ENCODE measurements around the gene CLTA. TPM values are rescaled to one million over a fixed set of nuclear protein-coding genes. Genes with fewer than 3 reads are reported as not detected.
A peak's percentile ranks its signal among the peaks of the same experiment; 100 is the strongest.
"Not testable (repeated sequence)": the region's sequence is repeated elsewhere in the genome, so short reads cannot be mapped to it uniquely, and the experiment has no call there.

Gene CLTA
- total RNA-seq, 1 donor from 2014 or later, result 175 TPM

DNA sequence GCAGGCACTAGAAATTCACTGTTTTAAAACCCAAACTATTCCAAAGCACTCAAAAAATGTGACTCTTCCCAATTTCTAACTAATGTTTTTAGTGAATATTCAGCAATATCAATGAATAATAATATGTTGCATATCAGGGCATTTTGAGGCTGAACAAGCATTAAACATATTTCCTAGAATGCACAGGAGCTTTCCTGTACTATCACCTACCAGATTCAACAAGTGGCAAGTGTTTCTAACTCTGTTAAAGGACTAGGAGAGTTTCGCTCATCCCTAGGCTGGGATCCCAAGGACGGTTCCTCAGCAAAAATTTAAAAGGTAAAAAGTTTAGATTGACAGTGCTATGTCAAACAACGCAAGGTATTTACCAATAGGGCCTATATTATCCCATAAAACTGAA lies 46.5 kb downstream of the CLTA start:
- no peaks in the 10 kb centered on the region for H3K9me3 Mint-ChIP-seq
- H3K27me3 Mint-ChIP-seq (ENCODE audit: insufficient read depth), result no peaks in the 10 kb centered on the region
- peaks cover 8% of the 10 kb centered on the region for H3K4me1 Mint-ChIP-seq (ENCODE audit: low read depth)
- no peak overlapping the region for H3K4me3 Mint-ChIP-seq
- peaks cover 47% of the 10 kb centered on the region for H3K36me3 Mint-ChIP-seq (ENCODE audit: low read depth)
- no peak for DNase-seq (ENCODE audit: low spot score)
- intact Hi-C loops (cut with micrococcal nuclease), result no loop called here
- no peak overlapping the region for H3K27ac Mint-ChIP-seq

- not testable (repeated sequence) for DNase-seq (ENCODE audit: low spot score); H3K27me3 Mint-ChIP-seq (ENCODE audit: insufficient read depth); H3K4me3 Mint-ChIP-seq; H3K27ac Mint-ChIP-seq; H3K4me1 Mint-ChIP-seq (ENCODE audit: low read depth); H3K9me3 Mint-ChIP-seq
- intact Hi-C loops (cut with micrococcal nuclease), result loop anchor here (2.0 kb wide), 1 partner anchor 38 kb away; no protein-coding TSS in a partner anchor
- H3K36me3 Mint-ChIP-seq (ENCODE audit: low read depth), result peaks cover 37% of the 10 kb centered on the region
Observed at GRCh38 chr9:36239205-36239604, 48.5 kb downstream of the CLTA start.

- H3K9me3 Mint-ChIP-seq, result not testable (repeated sequence)
- intact Hi-C loops (cut with micrococcal nuclease), result loop anchor here (2.0 kb wide), 1 partner anchor 39 kb away; no protein-coding TSS in a partner anchor
Observed at GRCh38 chr9:36239675-36240074, 49.0 kb downstream of the CLTA start.

DNA sequence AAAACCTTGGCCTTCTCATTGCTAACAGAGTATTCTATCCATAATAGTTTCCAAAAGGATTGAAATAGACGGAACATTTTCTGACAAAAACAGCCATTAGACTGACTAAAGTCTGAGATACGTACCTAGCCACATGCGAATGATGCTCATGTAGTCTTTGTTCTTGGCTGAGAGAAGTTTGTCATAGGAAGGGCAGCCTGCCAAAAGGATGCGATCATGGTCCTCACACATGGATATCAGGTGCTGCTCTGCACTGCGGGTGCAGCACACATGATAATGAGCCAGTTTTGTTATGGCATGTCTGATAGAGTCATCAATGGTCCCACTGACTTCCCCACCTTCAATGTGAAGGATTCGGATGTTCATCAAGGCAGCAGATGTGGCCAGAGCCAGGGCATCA lies 55.2 kb downstream of the CLTA start:
- no peak for DNase-seq (ENCODE audit: low spot score)
- Mint-ChIP-seq H3K36me3 (ENCODE audit: low read depth) (peaks cover 19% of the 10 kb centered on the region), H3K4me1 (ENCODE audit: low read depth) (peaks cover 13% of the 10 kb centered on the region), H3K9me3 (no peaks in the 10 kb centered on the region), H3K27me3 (ENCODE audit: insufficient read depth) (no peaks in the 10 kb centered on the region), H3K4me3 (no peak overlapping the region), H3K27ac (no peak overlapping the region)
- intact Hi-C loops (cut with micrococcal nuclease), result no loop called here

More at GRCh38 chr9:36239675-36240074, 49.0 kb downstream of the CLTA start:
- H3K27me3 Mint-ChIP-seq (ENCODE audit: insufficient read depth); H3K4me1 Mint-ChIP-seq (ENCODE audit: low read depth); DNase-seq (ENCODE audit: low spot score); H3K27ac Mint-ChIP-seq; H3K4me3 Mint-ChIP-seq: not testable (repeated sequence)
- peaks cover 36% of the 10 kb centered on the region for H3K36me3 Mint-ChIP-seq (ENCODE audit: low read depth)

- H3K27me3 Mint-ChIP-seq (ENCODE audit: insufficient read depth), result no peaks in the 10 kb centered on the region
Observed at GRCh38 chr9:36247356-36247755, 56.6 kb downstream of the CLTA start.

GRCh38 chr9:36248061-36248460 lies 57.3 kb downstream of the CLTA start:
- not testable (repeated sequence) for H3K27ac Mint-ChIP-seq; H3K4me3 Mint-ChIP-seq; DNase-seq (ENCODE audit: low spot score); H3K27me3 Mint-ChIP-seq (ENCODE audit: insufficient read depth); H3K9me3 Mint-ChIP-seq
- H3K36me3 Mint-ChIP-seq (ENCODE audit: low read depth), result peaks cover 17% of the 10 kb centered on the region
- intact Hi-C loops (cut with micrococcal nuclease), result loop anchor here (1.0 to 2.0 kb wide), 2 partner anchors 80 to 153 kb away; partner anchors contain the start of gene RNF38
- H3K4me1 Mint-ChIP-seq (ENCODE audit: low read depth), result peaks cover 20% of the 10 kb centered on the region

More at GRCh38 chr9:36247356-36247755, 56.6 kb downstream of the CLTA start:
- Mint-ChIP-seq H3K4me3 (no peak overlapping the region), H3K27ac (no peak overlapping the region), H3K9me3 (no peaks in the 10 kb centered on the region), H3K4me1 (ENCODE audit: low read depth) (peaks cover 20% of the 10 kb centered on the region), H3K36me3 (ENCODE audit: low read depth) (peaks cover 17% of the 10 kb centered on the region)
- intact Hi-C loops (cut with micrococcal nuclease), result no loop called here
- DNase-seq (ENCODE audit: low spot score), result no peak

- no peaks in the 10 kb centered on the region for H3K9me3 Mint-ChIP-seq
- H3K27me3 Mint-ChIP-seq (ENCODE audit: insufficient read depth), result no peaks in the 10 kb centered on the region
- H3K27ac Mint-ChIP-seq, result no peak overlapping the region
- intact Hi-C loops (cut with micrococcal nuclease), result loop anchor here (2.0 kb wide), 1 partner anchor 152 kb away; the partner anchor contains the start of gene RNF38
- DNase-seq (ENCODE audit: low spot score), result no peak
- H3K4me3 Mint-ChIP-seq, result no peak overlapping the region
- peaks cover 13% of the 10 kb centered on the region for H3K36me3 Mint-ChIP-seq (ENCODE audit: low read depth)
- peaks cover 20% of the 10 kb centered on the region for H3K4me1 Mint-ChIP-seq (ENCODE audit: low read depth)
Observed at GRCh38 chr9:36249189-36249588, 58.5 kb downstream of the CLTA start.

GRCh38 chr9:36250079-36250478 lies 59.4 kb downstream of the CLTA start:
- no peak for DNase-seq (ENCODE audit: low spot score)
- Mint-ChIP-seq H3K27me3 (ENCODE audit: insufficient read depth) (no peaks in the 10 kb centered on the region), H3K36me3 (ENCODE audit: low read depth) (peaks cover 11% of the 10 kb centered on the region), H3K4me1 (ENCODE audit: low read depth) (peaks cover 20% of the 10 kb centered on the region), H3K4me3 (no peak overlapping the region), H3K27ac (no peak overlapping the region), H3K9me3 (no peaks in the 10 kb centered on the region)
- intact Hi-C loops (cut with micrococcal nuclease), result loop anchor here (10.0 kb wide), 2 partner anchors 435 to 1135 kb away; partner anchors contain the start of genes ATOSB, HINT2 and SPAG8

DNA sequence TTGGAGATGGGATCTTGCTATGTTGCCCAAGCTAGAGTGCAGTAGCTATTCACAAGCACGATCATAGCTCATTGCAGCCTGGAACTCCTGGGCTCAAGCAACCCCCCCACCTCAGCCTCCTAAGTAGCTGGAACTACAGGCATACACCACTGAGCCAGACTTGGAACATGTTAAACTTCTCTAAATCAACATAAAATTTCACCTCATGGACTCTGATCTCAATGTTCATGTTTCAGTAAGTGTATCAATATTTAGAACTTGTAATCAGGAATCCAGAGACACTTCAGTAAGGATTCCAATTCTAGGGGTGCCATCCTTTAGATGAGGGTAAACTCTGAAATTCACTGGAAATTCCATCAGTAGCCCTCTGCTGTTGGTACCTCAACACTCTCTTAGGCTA lies 60.7 kb downstream of the CLTA start:
- Mint-ChIP-seq H3K4me1 (ENCODE audit: low read depth) (peaks cover 21% of the 10 kb centered on the region), H3K9me3 (no peaks in the 10 kb centered on the region), H3K27me3 (ENCODE audit: insufficient read depth) (no peaks in the 10 kb centered on the region), H3K27ac (no peak overlapping the region), H3K36me3 (ENCODE audit: low read depth) (peaks cover 3% of the 10 kb centered on the region), H3K4me3 (no peak overlapping the region)
- no peak for DNase-seq (ENCODE audit: low spot score)
- intact Hi-C loops (cut with micrococcal nuclease), result loop anchor here (10.0 kb wide), 2 partner anchors 437 to 1137 kb away; partner anchors contain the start of genes ATOSB, HINT2 and SPAG8

DNA sequence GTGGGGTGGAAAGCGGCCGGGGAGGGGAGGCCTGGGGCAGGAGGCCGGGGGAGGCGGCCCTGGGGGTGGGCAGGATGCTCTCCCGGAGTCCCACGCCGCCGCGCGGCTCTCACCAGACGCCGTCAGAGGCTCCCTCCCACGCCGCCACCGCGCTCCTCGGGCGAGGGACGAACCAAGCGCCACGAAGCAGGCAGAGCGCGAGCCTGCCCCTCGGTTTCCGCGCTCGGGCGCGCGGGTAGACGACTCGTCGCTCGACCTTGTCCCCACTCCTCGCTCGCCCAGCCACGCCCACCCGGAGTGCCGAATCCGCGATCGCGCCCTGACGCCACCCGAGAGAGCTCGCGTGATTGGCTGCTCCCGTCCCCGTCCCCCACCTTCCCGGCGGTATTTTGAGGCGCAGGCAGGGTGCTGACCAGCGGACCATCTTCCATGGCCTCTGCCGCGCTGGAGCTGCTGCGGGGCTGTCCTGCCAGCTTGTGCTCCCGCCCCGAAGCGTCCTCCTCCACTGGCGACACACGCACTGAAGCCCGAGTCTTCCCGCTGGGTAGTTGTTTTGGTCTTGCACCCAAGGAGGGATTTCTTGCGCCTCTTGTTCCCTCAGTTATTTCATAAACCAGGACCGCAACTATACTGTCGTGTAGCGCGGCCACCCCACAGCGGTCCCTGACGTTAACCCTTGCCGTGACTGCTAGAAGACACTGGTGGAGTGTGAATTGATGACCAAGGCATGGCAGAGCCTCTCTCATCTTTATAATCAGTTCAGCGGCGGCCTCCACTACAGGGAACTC lies 67.7 kb downstream of the CLTA start, which contains the start of gene GNE:
Gene GNE (minus strand): TSS at position 241 of the 788 bp plus-strand sequence. CDS start 9,093 bp downstream, outside the sequence.
- intact Hi-C loops (cut with micrococcal nuclease), result loop anchor here (1.0 to 10.0 kb wide), 9 partner anchors 68 to 1144 kb away; partner anchors contain the start of genes ATOSB, CLTA, CREB3 and HINT2
- peaks cover 15% of the 10 kb centered on the region for H3K4me1 Mint-ChIP-seq (ENCODE audit: low read depth)
- peak within 1 kb of the TSS; percentile 96 for H3K27ac Mint-ChIP-seq
- H3K9me3 Mint-ChIP-seq, result no peaks in the 10 kb centered on the region
- DNase-seq (ENCODE audit: low spot score), result peak; percentile 98
- no peaks in the 10 kb centered on the region for H3K27me3 Mint-ChIP-seq (ENCODE audit: insufficient read depth)
- peaks cover 2% of the 10 kb centered on the region for H3K36me3 Mint-ChIP-seq (ENCODE audit: low read depth)
- H3K4me3 Mint-ChIP-seq, result peak within 1 kb of the TSS; percentile 96

DNA sequence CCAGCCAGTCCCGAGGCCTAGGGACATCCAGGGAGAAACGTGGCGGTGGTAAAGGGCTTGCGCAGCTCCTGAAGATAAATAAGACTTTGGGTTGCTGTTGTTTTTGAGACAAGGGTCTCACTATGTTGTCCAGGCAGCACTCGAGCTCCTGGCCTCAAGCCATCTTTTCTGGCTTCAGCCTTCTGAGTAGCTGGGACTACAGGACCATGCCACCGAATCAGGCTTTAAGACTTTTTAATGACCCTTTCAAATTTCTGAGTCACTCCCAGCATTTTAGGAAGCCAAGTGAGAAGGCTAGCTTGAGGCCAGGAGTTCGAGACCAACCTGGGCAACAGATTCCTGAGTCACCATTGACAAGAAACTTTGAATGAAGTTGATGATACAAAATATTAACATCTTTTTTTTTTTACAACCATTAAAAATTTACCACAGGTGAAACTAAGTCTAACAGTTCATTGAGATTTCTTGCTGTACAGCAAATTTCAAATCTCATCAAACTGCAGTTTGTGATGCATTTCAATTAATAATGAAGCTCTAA lies 68.3 kb downstream of the CLTA start:
- H3K27ac Mint-ChIP-seq, result peak overlapping the region; percentile 96
- no peak for DNase-seq (ENCODE audit: low spot score)
- peak overlapping the region; percentile 96 for H3K4me3 Mint-ChIP-seq
- no peaks in the 10 kb centered on the region for H3K27me3 Mint-ChIP-seq (ENCODE audit: insufficient read depth)
- intact Hi-C loops (cut with micrococcal nuclease), result loop anchor here (1.0 to 10.0 kb wide), 9 partner anchors 69 to 1144 kb away; partner anchors contain the start of genes ATOSB, CLTA, CREB3 and HINT2
- H3K36me3 Mint-ChIP-seq (ENCODE audit: low read depth), result peaks cover 2% of the 10 kb centered on the region
- H3K9me3 Mint-ChIP-seq, result no peaks in the 10 kb centered on the region
- H3K4me1 Mint-ChIP-seq (ENCODE audit: low read depth), result peaks cover 15% of the 10 kb centered on the region
